Activated CD4-positive, alpha-beta T cell treated with anti-CD3 and anti-CD28 coated beads, Interleukin-2, Interleukin-4, amounts not matched to agents 100 ng/mL and 50 ng/mL, durations not matched to agents 16 hours and 8 hours (primary cell): ENCODE results near the gene PIK3CB.
A peak's percentile ranks its signal among the peaks of the same experiment; 100 is the strongest.

ENCODE experiments used
- DNase-seq: peaks from one replicate; pipeline ENCODE4 v3.0.0-alpha.2; 2020; ENCODE audit warnings: low spot score

Gene PIK3CB

GRCh38 chr3:138834596-138835396 lies at the start of gene PIK3CB:
Gene PIK3CB, minus strand, starts transcription at chr3:138834928. Its CDS starts 75,585 bp downstream, at chr3:138759343.
- DNase-seq, result peak; percentile 87

- DNase-seq, result peak; percentile 13
Measured at GRCh38 chr3:138881233-138881632, 46.5 kb upstream of the PIK3CB start.

DNA sequence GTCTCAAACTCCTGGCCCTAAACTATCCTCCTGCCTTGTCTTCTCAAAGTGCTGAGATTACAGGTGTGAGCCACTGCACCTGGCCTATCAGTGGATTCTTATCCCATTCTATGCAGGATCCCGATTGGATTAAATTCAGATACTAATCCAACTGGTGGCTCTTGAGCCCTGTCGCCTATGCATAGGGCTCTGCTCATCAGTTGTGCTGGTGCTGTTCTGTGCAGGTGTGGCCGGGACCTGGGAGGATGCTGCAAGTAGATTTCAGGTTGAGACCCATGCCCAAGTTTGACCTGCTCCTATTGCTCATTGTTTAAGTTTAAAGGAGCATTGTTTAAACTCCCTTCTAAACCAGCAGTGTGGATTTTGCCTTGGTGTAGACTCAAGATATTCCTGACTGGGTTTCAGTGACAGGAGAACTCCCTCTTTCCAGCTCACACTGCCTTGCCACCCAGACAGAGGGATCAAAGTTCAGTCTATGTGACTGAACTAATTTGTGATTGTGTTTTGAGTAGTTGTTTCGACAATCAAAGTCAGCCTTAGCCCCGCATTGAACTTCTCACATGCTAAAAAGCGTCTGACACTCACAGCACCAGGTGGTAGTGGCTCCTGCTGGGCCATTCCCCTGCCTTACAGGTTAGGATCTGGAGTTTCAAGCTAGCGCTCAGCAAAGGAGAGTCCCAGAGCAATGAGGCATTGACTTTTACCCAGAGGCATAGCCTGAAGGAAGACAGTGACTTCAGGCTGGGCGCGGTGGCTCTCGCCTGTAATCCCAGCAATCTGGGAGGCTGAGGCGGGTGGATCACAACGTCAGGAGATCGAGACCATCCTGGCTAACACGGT lies 45.0 kb upstream of the PIK3CB start:
- DNase-seq, result no peak

DNA sequence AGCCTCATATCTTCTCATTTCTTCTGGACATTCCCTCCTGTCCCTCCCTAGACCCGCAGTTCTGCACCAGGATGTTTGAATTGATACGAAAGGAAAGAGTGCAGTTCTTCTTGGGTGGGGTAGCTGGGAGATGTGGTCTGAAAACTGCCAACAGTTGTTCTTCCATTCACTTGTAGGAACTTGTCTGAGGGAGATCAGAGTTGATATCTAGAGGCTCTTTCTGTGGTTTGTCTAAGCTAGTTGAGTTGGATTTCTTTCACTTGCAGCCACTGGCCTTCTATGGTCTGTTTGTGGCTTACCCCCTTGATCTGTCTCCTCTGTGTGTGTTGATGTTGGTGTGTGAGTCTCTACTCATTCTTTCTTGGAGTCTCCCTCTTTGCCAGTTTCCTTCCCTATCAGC lies 42.5 kb upstream of the PIK3CB start:
- no peak for DNase-seq

- peak; percentile 50 for DNase-seq
Measured at GRCh38 chr3:138875754-138876664, 41.3 kb upstream of the PIK3CB start.

- DNase-seq, result no peak
Measured at GRCh38 chr3:138875096-138875753, 40.5 kb upstream of the PIK3CB start.

- no peak for DNase-seq
Measured at GRCh38 chr3:138873471-138874278, 38.9 kb upstream of the PIK3CB start.

DNA sequence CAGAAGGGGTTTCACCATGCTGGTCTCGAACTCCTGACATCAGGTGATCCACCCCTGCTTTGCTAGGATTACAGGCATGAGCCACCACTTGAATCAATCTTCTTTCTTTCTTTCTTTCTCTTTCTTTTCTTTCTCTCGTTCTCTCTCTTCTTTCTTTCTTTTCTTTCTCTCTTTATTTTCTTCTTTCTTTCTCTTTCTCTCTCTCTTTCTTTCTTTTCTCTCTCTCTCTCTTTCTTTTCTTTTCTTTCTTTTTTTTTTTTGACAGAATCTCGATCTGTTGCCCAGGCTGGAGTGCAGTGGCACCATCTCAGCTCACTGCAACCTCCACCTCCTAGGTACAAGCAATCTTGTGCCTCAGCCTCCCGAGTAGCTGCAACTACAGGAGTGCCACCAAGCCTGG lies 37.9 kb upstream of the PIK3CB start:
- DNase-seq, result no peak

GRCh38 chr3:138867996-138868395 lies 33.3 kb upstream of the PIK3CB start:
- DNase-seq, result no peak

DNA sequence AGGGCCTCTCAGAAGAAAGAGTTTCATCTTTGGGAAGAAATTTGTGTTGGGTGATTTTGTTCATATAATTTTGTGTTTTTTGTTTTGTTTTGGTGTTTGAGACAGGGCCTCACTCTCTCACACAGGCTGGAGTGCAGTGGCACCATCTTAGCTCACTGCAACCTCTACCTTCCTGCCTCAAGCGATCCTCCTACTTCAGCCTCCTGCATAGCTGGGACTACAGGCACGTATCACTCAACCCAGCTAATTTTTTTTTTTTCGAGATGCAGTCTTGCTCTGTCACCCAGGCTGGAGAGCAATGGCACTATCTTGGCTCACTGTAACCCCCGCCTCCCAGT lies 29.0 kb upstream of the PIK3CB start:
- no peak for DNase-seq

DNA sequence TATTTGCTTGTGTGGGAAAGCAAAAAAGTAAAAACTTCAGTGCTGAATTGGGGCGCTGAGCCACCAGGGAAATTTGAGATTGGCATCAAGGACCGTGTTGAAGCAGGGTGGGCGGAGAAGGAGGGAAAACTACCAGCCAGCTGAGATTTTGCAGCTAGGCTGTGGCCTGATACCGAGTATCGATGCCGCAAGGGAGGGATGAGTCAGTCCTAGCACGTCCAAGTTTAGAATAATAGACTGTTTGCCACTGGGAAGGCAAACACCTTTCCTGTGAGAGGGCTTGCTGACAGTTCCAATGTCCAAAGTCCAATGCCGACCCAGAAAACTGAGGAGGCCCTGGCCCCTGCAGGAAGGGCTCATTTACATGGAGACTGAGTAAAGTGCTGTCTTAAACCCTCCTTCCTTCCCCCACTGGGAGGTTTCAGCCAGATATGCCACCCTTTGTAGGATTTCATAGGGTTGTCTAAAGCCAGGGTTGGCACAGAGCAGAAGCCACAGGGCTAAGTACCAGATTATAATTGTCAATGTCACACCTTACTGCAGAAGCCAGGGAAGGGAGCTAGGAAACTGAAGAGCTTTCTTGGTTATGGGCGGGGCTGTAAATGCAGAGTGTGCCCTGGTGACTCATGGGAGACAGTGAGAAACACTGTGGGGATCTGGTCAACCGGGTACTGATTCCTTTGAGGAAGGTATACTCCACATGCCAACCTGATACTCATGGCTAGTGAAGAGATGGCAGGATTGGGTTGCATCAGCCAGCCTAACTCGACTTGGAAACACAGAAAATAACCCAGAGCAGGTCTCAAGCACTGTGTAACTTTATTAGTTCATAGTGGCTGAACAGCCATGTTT lies 28.4 kb upstream of the PIK3CB start:
- no peak for DNase-seq

- DNase-seq, result no peak
Measured at GRCh38 chr3:138862531-138862923, 27.8 kb upstream of the PIK3CB start.

DNA sequence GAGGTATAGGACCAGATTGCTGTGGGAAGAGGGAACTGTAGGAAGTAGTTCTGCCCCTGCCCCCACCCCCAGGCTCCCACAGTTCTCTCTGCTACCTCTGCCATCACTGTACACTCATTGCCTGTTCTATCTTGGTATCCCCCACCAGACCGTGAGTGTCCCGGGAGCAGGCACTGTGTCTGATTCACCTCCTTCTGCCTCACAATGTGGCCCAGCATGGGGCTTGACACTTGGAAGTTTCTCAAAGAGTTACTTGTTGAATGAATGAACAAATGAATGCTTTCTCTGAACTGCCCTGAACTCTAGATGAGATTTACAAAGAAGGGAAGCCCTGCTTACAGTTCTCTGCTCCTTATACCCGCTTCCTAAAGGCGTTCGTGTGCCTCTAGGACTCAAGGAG lies 27.1 kb upstream of the PIK3CB start:
- no peak for DNase-seq

GRCh38 chr3:138856799-138857198 lies 22.1 kb upstream of the PIK3CB start:
- no peak for DNase-seq

DNA sequence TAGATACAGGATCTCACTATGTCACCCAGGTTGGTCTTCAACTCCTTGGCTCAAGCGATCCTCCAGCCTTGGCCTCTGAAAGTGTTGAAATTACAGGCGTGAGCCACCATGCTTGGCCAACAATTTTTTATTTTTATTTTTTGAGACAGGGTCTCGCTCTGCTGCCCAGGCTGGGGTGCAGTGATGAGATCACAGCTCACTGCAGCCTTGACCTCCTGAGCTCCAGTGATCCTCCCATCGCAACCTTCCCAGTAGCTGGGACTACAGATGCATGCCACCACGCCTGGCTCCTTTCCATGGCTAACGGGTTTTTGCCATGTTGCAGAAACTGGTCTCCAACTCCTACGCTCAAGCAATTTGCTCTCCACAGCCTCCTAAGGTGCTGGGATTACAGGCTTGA lies 20.2 kb upstream of the PIK3CB start:
- no peak for DNase-seq

DNA sequence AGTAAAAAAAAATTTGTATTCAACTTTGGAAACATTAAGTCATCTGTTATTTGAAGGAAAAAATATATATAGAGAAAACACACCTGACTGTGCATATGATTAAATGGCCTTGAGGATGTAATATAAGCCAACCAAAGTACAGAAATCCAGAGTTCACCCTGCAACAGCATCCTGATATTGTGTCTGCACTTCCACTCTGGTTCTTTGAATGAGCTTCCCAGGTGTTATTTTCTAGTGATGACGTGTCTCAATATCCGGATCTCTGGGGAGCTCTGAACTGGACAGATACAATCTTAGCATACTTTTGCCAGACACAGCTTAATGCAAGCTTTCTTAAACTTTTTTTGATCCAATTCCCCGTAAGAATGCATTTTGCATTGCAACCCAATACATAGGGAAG lies 19.5 kb upstream of the PIK3CB start:
- no peak for DNase-seq

DNA sequence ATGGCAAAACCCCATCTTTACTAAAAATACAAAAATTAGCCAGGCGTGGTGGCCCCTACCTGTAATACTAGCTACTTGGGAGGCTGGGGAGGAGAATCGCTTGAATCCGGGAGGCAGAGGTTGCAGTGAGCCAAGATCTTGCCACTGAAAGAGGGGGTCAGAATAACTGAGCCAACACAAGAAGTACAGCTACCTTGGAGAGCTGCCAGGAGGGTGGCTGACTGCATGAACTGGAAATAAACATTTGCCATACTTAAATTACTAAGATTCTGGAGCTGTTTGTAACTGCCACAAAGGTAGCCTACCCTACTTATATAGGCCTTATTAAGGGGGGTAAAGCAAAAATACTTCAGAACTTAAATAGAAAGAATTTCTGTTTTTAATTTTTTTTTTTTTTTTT lies 15.4 kb upstream of the PIK3CB start:
- no peak for DNase-seq

GRCh38 chr3:138849222-138849940 lies 14.7 kb upstream of the PIK3CB start:
- no peak for DNase-seq

DNA sequence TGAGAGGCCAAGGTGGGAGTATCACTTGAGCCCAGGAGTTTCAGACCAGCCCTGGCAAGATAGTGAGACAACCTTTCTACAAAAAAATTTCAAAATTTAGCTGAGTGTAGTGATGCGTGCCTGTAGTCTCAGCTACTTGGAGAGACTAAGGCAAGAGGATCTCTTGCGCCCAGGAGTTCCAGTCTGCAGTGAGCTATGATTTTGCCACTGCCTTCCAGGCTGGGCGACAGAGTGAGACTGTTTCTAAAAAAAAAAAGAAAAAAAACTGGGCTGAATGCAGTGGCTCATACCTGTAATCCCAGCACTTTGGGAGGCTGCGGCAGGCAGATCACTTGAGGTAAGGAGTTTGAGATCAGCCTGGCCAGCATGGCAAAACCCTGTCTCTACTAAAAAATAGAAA lies 14.0 kb upstream of the PIK3CB start:
- DNase-seq, result no peak
